Measurements from ENCODE around the gene RECK.

GRCh38 chr9:36162211-36162738 is 125.6 kb downstream of the RECK start:
- no peak for TF ChIP-seq CTCF (conservative IDR thresholded peaks at IDR 0.05; ENCODE audit: low read depth in 2 of 2)
- TF ChIP-seq ETS1 (IDR thresholded peaks at IDR 0.05) = no peak
- TF ChIP-seq REST (IDR thresholded peaks at IDR 0.05; ENCODE audit: unreplicated experiment) = no peak
- no peak for TF ChIP-seq NANOG (IDR thresholded peaks at IDR 0.05; ENCODE audit: borderline replicate concordance)
- no peak for TF ChIP-seq EZH2phosphoT487 (IDR thresholded peaks at IDR 0.05; ENCODE audit: unreplicated experiment)
- TF ChIP-seq POLR2AphosphoS5 (IDR thresholded peaks at IDR 0.05; ENCODE audit: low read depth) = no peak
- no peak for TF ChIP-seq EZH2 (IDR thresholded peaks at IDR 0.05; ENCODE audit: low read depth, unreplicated experiment)
- no peak for TF ChIP-seq ZNF114 (CRISPR knock-in tag; IDR thresholded peaks at IDR 0.05)
- no peak for TF ChIP-seq JUNB (IDR thresholded peaks at IDR 0.05; ENCODE audit: unreplicated experiment)
- TF ChIP-seq STAT1 (IDR thresholded peaks at IDR 0.05; ENCODE audit: unreplicated experiment) = no peak
- no peak for TF ChIP-seq CREB1 (CRISPR knock-in tag; IDR thresholded peaks at IDR 0.05; ENCODE audit: low read depth)
- TF ChIP-seq ZNF331 (CRISPR knock-in tag; IDR thresholded peaks at IDR 0.05; ENCODE audit: low read depth) = no peak
